ENCODE data around the gene NEDD9. TPM values are rescaled to one million over a fixed set of nuclear protein-coding genes. Genes with fewer than 3 reads are reported as not detected.

The NEDD9 gene
- total RNA-seq, 5 donors from 2014 or later (not counting 1 experiment from before 2014, with no cell fraction given): 30.8 to 55.3 (median 33.7) TPM

GRCh38 chr6:11277275-11278206, 45.1 kb upstream of the NEDD9 start:
- H3K4me1 Mint-ChIP-seq: peaks cover 51 to 67% (median 56%) of the 10 kb centered on the region in 3 donors
- Histone ChIP-seq H3K27ac (ENCODE audit: low read length) (peak overlapping the region; percentile 67), H3K4me1 (ENCODE audit: control insufficient read depth in 1 of 2, extremely low read depth in 1 of 2, insufficient read depth in 2 of 2, low read length in 2 of 2) (peaks cover 6 to 33% of the 10 kb centered on the region in 2 experiments), H3K27me3 (replicated peaks in 1 of 2; ENCODE audit: control insufficient read depth in 2 of 2, extremely low read depth in 1 of 2, insufficient read depth in 2 of 2, low read length in 1 of 2) (no peaks in the 10 kb centered on the region), H3K36me3 (ENCODE audit: control insufficient read depth in 2 of 2, extremely low read depth in 1 of 2, insufficient read depth in 1 of 2, low read length in 1 of 2) (peaks cover 3 to 8% of the 10 kb centered on the region in 2 donors), H3K9me3 (no peaks in the 10 kb centered on the region), H3K4me3 (ENCODE audit: control insufficient read depth in 1 of 2, extremely low read depth in 1 of 2, low read length in 1 of 2) (no peak overlapping the region)
- H3K36me3 Mint-ChIP-seq: peaks cover 44% of the 10 kb centered on the region
- H3K4me3 Mint-ChIP-seq: peak overlapping the region in 2 of 3 donors; percentile 29 to 61
- DNase-seq (peak in 1 of 35 experiments; percentile 63), ATAC-seq (replicated peaks in 1 of 4) (peak in 3 of 4 experiments; percentile 17 to 72 (median 25))
- 72% methylated on average over 9 of the region's 14 CpGs for WGBS (ENCODE audit: insufficient coverage)
- no peaks in the 10 kb centered on the region for H3K27me3 Mint-ChIP-seq
- ChIA-PET POLR2A (interaction anchor here in 1 of 2 donors (0.7 to 1.4 kb wide), 2 partner anchors 45 to 1903 kb away, joined by 3 read pairs; partner anchors contain the start of gene NEDD9), CTCF (interaction anchor here in 1 of 2 donors (0.6 to 0.9 kb wide), 3 partner anchors 42 to 106 kb away, joined by 3 to 4 read pairs (median 4); partner anchors contain the start of gene NEDD9)
- H3K9me3 Mint-ChIP-seq: no peaks in the 10 kb centered on the region
- peak overlapping the region; percentile 65 to 86 for H3K27ac Mint-ChIP-seq

- H3K9me3 ChIP-seq: no peaks in the 10 kb centered on the region
- peaks cover 56 to 67% (median 60%) of the 10 kb centered on the region in 3 donors for H3K4me1 Mint-ChIP-seq
- CTCF ChIA-PET: interaction anchor here in 1 of 2 donors (0.9 kb wide), 1 partner anchor 44 kb away, joined by 4 read pairs; the partner anchor contains the start of gene NEDD9
- POLR2A ChIA-PET: no interaction called here
- H3K27me3 ChIP-seq (replicated peaks in 1 of 2; ENCODE audit: control insufficient read depth in 2 of 2, extremely low read depth in 1 of 2, insufficient read depth in 2 of 2, low read length in 1 of 2): no peaks in the 10 kb centered on the region
- H3K27ac Mint-ChIP-seq: peak overlapping the region; percentile 65 to 86
- no peak for ATAC-seq (replicated peaks in 1 of 4)
- 20% methylated on average over 1 of the region's 4 CpGs for WGBS (ENCODE audit: insufficient coverage)
- no peaks in the 10 kb centered on the region for H3K27me3 Mint-ChIP-seq
- no peak for DNase-seq
- H3K4me1 ChIP-seq (ENCODE audit: control insufficient read depth in 1 of 2, extremely low read depth in 1 of 2, insufficient read depth in 2 of 2, low read length in 2 of 2): peaks cover 6 to 33% of the 10 kb centered on the region in 2 experiments
- H3K4me3 Mint-ChIP-seq: no peak overlapping the region
- H3K36me3 ChIP-seq (ENCODE audit: control insufficient read depth in 2 of 2, extremely low read depth in 1 of 2, insufficient read depth in 1 of 2, low read length in 1 of 2): peaks cover 3 to 12% of the 10 kb centered on the region in 2 donors
- no peaks in the 10 kb centered on the region for H3K9me3 Mint-ChIP-seq
- H3K4me3 ChIP-seq (ENCODE audit: control insufficient read depth in 1 of 2, extremely low read depth in 1 of 2, low read length in 1 of 2): no peak overlapping the region
- peaks cover 51% of the 10 kb centered on the region for H3K36me3 Mint-ChIP-seq
- peak overlapping the region; percentile 67 for H3K27ac ChIP-seq (ENCODE audit: low read length)
These were observed 44.4 kb upstream of the NEDD9 start for GRCh38 chr6:11276911-11277274.

GRCh38 chr6:11276228-11276627, 43.8 kb upstream of the NEDD9 start:
- CTCF ChIA-PET: interaction anchor here in 1 of 2 donors (1.2 kb wide), 1 partner anchor 106 kb away, joined by 4 read pairs; no protein-coding TSS in a partner anchor
- ATAC-seq (replicated peaks in 1 of 4): no peak
- Histone ChIP-seq H3K4me3 (ENCODE audit: control insufficient read depth in 1 of 2, extremely low read depth in 1 of 2, low read length in 1 of 2) (no peak overlapping the region), H3K9me3 (no peaks in the 10 kb centered on the region), H3K27me3 (replicated peaks in 1 of 2; ENCODE audit: control insufficient read depth in 2 of 2, extremely low read depth in 1 of 2, insufficient read depth in 2 of 2, low read length in 1 of 2) (no peaks in the 10 kb centered on the region), H3K4me1 (ENCODE audit: control insufficient read depth in 1 of 2, extremely low read depth in 1 of 2, insufficient read depth in 2 of 2, low read length in 2 of 2) (peaks cover 6 to 33% of the 10 kb centered on the region in 2 experiments), H3K36me3 (ENCODE audit: control insufficient read depth in 2 of 2, extremely low read depth in 1 of 2, insufficient read depth in 1 of 2, low read length in 1 of 2) (peaks cover 3 to 18% of the 10 kb centered on the region in 2 donors), H3K27ac (ENCODE audit: low read length) (no peak overlapping the region)
- Mint-ChIP-seq H3K4me3 (peak overlapping the region in 1 of 3 donors; percentile 51), H3K36me3 (peaks cover 57% of the 10 kb centered on the region), H3K9me3 (no peaks in the 10 kb centered on the region), H3K27me3 (no peaks in the 10 kb centered on the region), H3K27ac (peak overlapping the region; percentile 65 to 86), H3K4me1 (peaks cover 58 to 65% (median 61%) of the 10 kb centered on the region in 3 donors)
- POLR2A ChIA-PET: no interaction called here
- 100% methylated on average over 3 of the region's 8 CpGs for WGBS (ENCODE audit: insufficient coverage)
- DNase-seq: no peak

- CTCF ChIA-PET: interaction anchor here in 1 of 2 donors (1.2 kb wide), 1 partner anchor 106 kb away, joined by 4 read pairs; no protein-coding TSS in a partner anchor
- no peaks in the 10 kb centered on the region for H3K9me3 Mint-ChIP-seq
- peaks cover 58% of the 10 kb centered on the region for H3K36me3 Mint-ChIP-seq
- no CpG with 5 or more reads among the region's 4 CpGs for WGBS (ENCODE audit: insufficient coverage)
- peaks cover 58 to 60% (median 59%) of the 10 kb centered on the region in 3 donors for H3K4me1 Mint-ChIP-seq
- no peaks in the 10 kb centered on the region for H3K9me3 ChIP-seq
- peak overlapping the region in 2 of 3 donors; percentile 7 to 51 for H3K4me3 Mint-ChIP-seq
- peaks cover 3 to 20% of the 10 kb centered on the region in 2 donors for H3K36me3 ChIP-seq (ENCODE audit: control insufficient read depth in 2 of 2, extremely low read depth in 1 of 2, insufficient read depth in 1 of 2, low read length in 1 of 2)
- ATAC-seq (replicated peaks in 1 of 4) (peak in 3 of 4 experiments; percentile 61 to 71 (median 67)), DNase-seq (peak in 1 of 35 experiments; percentile 43)
- POLR2A ChIA-PET: no interaction called here
- peaks cover 6 to 33% of the 10 kb centered on the region in 2 experiments for H3K4me1 ChIP-seq (ENCODE audit: control insufficient read depth in 1 of 2, extremely low read depth in 1 of 2, insufficient read depth in 2 of 2, low read length in 2 of 2)
- H3K4me3 ChIP-seq (ENCODE audit: control insufficient read depth in 1 of 2, extremely low read depth in 1 of 2, low read length in 1 of 2): no peak overlapping the region
- peak overlapping the region; percentile 81 to 83 for H3K27ac Mint-ChIP-seq
- no peaks in the 10 kb centered on the region for H3K27me3 Mint-ChIP-seq
- no peaks in the 10 kb centered on the region for H3K27me3 ChIP-seq (replicated peaks in 1 of 2; ENCODE audit: control insufficient read depth in 2 of 2, extremely low read depth in 1 of 2, insufficient read depth in 2 of 2, low read length in 1 of 2)
- peak overlapping the region; percentile 40 for H3K27ac ChIP-seq (ENCODE audit: low read length)
These were observed 43.1 kb upstream of the NEDD9 start for GRCh38 chr6:11275598-11275997.

GRCh38 chr6:11273406-11274065, 41.1 kb upstream of the NEDD9 start:
- no peak overlapping the region for H3K27ac Mint-ChIP-seq

More at GRCh38 chr6:11273406-11274065, 41.1 kb upstream of the NEDD9 start:
- Histone ChIP-seq H3K4me3 (ENCODE audit: control insufficient read depth in 1 of 2, extremely low read depth in 1 of 2, low read length in 1 of 2) (no peak overlapping the region), H3K27ac (ENCODE audit: low read length) (no peak overlapping the region), H3K9me3 (no peaks in the 10 kb centered on the region), H3K27me3 (replicated peaks in 1 of 2; ENCODE audit: control insufficient read depth in 2 of 2, extremely low read depth in 1 of 2, insufficient read depth in 2 of 2, low read length in 1 of 2) (no peaks in the 10 kb centered on the region), H3K4me1 (ENCODE audit: control insufficient read depth in 1 of 2, extremely low read depth in 1 of 2, insufficient read depth in 2 of 2, low read length in 2 of 2) (peaks cover 6 to 28% of the 10 kb centered on the region in 2 experiments), H3K36me3 (ENCODE audit: control insufficient read depth in 2 of 2, extremely low read depth in 1 of 2, insufficient read depth in 1 of 2, low read length in 1 of 2) (peaks cover 0 to 20% of the 10 kb centered on the region in 2 donors)
- DNase-seq (no peak), ATAC-seq (replicated peaks in 1 of 4) (no peak)
- CTCF ChIA-PET: no interaction called here
- Mint-ChIP-seq H3K27me3 (no peaks in the 10 kb centered on the region), H3K36me3 (peaks cover 48% of the 10 kb centered on the region), H3K9me3 (no peaks in the 10 kb centered on the region), H3K4me3 (no peak overlapping the region), H3K4me1 (peaks cover 41 to 51% (median 46%) of the 10 kb centered on the region in 3 donors)
- 98% methylated on average over 12 of the region's 19 CpGs for WGBS (ENCODE audit: insufficient coverage)
- POLR2A ChIA-PET: no interaction called here
